ENCODE measurements around the gene KIAA0319L.

DNA sequence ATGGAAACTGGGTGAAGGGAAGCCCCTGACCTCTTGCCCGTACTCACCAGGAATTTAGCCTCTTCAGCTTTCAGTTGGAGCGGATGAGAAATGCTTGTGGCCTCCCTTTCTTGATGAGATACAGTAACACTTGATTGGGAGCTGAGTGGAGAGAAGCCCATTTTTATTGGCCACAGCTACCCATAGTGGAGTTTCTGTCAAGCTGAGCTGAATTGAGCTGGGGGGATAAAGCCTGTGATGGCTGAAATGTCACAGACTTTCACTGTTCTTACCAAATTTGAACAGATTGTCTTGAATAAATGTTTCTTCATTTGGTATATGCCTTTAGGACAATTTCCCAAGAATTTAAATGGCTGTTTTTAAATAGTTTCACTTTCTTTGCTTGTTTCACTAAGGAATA lies 162.8 kb downstream of the KIAA0319L start:
- TF ChIP-seq POLR2A (IDR thresholded peaks at IDR 0.05; ENCODE audit: low read length) (no peak), GATA1 (IDR thresholded peaks at IDR 0.05; ENCODE audit: low read depth, low read length) (no peak)

Data from erythroblast (primary cell).